Measurements from ENCODE around the gene COA7. TPM values are rescaled to one million over a fixed set of nuclear protein-coding genes. Genes with fewer than 3 reads are reported as not detected.

The COA7 gene
- total and polyA plus RNA-seq, 2 of the 8 experiments (the other 6 are each of a cell fraction or from before 2014, with no cell fraction given), result 23.2 to 61.8 TPM

DNA sequence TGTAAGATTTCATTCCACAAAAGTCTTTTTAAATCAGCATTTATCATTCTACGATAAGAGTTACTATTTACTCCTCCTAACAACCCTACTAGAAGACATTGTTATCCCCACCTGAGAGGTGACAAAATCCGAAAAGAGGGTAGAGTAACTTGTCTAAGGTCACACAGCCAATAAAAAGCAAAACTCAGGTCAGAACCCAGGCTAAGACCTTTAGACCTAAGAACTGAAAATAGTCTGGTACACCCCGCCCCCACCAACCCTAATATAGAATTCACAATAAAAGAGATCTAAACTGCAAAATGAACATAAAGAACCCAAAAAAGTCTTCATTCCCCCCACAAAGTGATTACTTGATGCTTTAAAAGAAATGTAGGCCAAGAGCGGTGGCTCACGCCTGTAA lies 18.6 kb downstream of the COA7 start:
- 82% methylated on average over 5 of the region's 5 CpGs; no CpG with 5 or more reads in 1 of the 2 experiments for WGBS, 2 experiments (ENCODE audit: extremely low coverage in 1 of 2, insufficient coverage in 1 of 2, insufficient read length in 1 of 2, insufficient replicate concordance in 2 of 2, low coverage in 1 of 2, low lambda C conversion rate in 2 of 2, missing lambda C conversion rate in 1 of 2)
- Histone ChIP-seq H3K27ac (ENCODE audit: low read depth, low read length) (no peak overlapping the region), H2AK5ac (ENCODE audit: low read depth, low read length) (no peak overlapping the region), H3K79me1 (ENCODE audit: low read depth, low read length) (no peaks in the 10 kb centered on the region), H2AFZ (ENCODE audit: low read length) (no peak overlapping the region), H2BK120ac (replicated peaks; ENCODE audit: low read depth, low read length) (no peak overlapping the region), H3K9me3 (ENCODE audit: insufficient read depth in 2 of 2, low read depth in 1 of 2, low read length in 1 of 2) (no peaks in the 10 kb centered on the region), H3K23ac (ENCODE audit: insufficient read length) (no peak overlapping the region), H2BK15ac (ENCODE audit: low read length) (no peak overlapping the region), H3K4me3 (ENCODE audit: extremely low read depth in 1 of 4, insufficient read depth in 2 of 4, low read depth in 3 of 4, low read length in 4 of 4) (no peak overlapping the region; a peak in 1 of 8 replicates), H3K36me3 (ENCODE audit: control insufficient read depth in 2 of 4, insufficient read depth in 4 of 4, low read length in 3 of 4) (no peaks in the 10 kb centered on the region), H3K23me2 (ENCODE audit: low read depth, low read length) (no peaks in the 10 kb centered on the region; the same call in 1 of the 2 replicates), H3K4me1 (replicated peaks in 1 of 4; ENCODE audit: control insufficient read depth in 3 of 4, insufficient read depth in 4 of 4, low read length in 3 of 4) (peaks cover 0 to 7% (median 3%) of the 10 kb centered on the region in 4 experiments; a peak in 3 of 7 replicates), H2BK12ac (ENCODE audit: low read depth, low read length) (no peak overlapping the region), H3K18ac (ENCODE audit: extremely low read depth, low read length) (no peak overlapping the region), H3K14ac (ENCODE audit: insufficient read length) (no peak overlapping the region), H3K56ac (replicated peaks; ENCODE audit: insufficient read length, low read depth, low read length) (no peak overlapping the region), H3K4ac (replicated peaks; ENCODE audit: insufficient read length, low read depth, low read length) (no peak overlapping the region), H4K5ac (ENCODE audit: insufficient read length, low read depth, low read length) (no peak overlapping the region), H2BK5ac (ENCODE audit: low read depth, low read length) (no peak overlapping the region), H3K9ac (replicated peaks in 1 of 4; ENCODE audit: extremely low read depth in 1 of 4, low read depth in 3 of 4, low read length in 3 of 4) (no peak overlapping the region), H3K27me3 (replicated peaks in 1 of 4; ENCODE audit: control insufficient read depth in 3 of 4, extremely low read depth in 1 of 4, insufficient read depth in 3 of 4, low read length in 3 of 4) (no peaks in the 10 kb centered on the region), H4K8ac (ENCODE audit: extremely low read depth, insufficient read depth, low read length) (no peak overlapping the region), H3K4me2 (ENCODE audit: insufficient read depth in 1 of 2, low read depth in 2 of 2, low read length in 2 of 2) (no peak overlapping the region), H4K20me1 (replicated peaks in 1 of 2; ENCODE audit: control insufficient read depth in 1 of 2, insufficient read depth in 2 of 2, low read length in 2 of 2) (no peaks in the 10 kb centered on the region), H3K79me2 (ENCODE audit: control insufficient read depth in 1 of 2, insufficient read depth in 2 of 2, low read length in 2 of 2) (no peaks in the 10 kb centered on the region), H2BK20ac (ENCODE audit: low read length) (no peak overlapping the region), H4K91ac (replicated peaks; ENCODE audit: insufficient read length, low read length) (no peak overlapping the region)
- no peak for FAIRE-seq
- POLR2A ChIA-PET (ENCODE audit: partially characterized antibody), result interaction anchor here (1.7 kb wide), 1 partner anchor 13 kb away, joined by 4 read pairs; no protein-coding TSS in a partner anchor
- CTCF ChIA-PET (ENCODE audit: partially characterized antibody), result interaction anchor here (1.2 kb wide), 1 partner anchor 11 kb away, joined by 3 read pairs; no protein-coding TSS in a partner anchor
- DNase-seq (ENCODE audit: low read depth in 1 of 2, low spot score in 2 of 2), result no peak
- TF ChIP-seq RNF2 (IDR thresholded peaks at IDR 0.05; ENCODE audit: borderline replicate concordance, low read depth, low read length, missing control alignments, poor library complexity, severe bottlenecking) (no peak), TEAD4 (IDR thresholded peaks at IDR 0.05; ENCODE audit: low read depth, low read length) (no peak), KDM5A (IDR thresholded peaks at IDR 0.05; ENCODE audit: low read length) (no peak), CHD2 (IDR thresholded peaks at IDR 0.05; ENCODE audit: low read length) (no peak), SRF (IDR thresholded peaks at IDR 0.05; ENCODE audit: low read depth, low read length) (no peak), SP1 (IDR thresholded peaks at IDR 0.05; ENCODE audit: low read depth, low read length) (no peak), EZH2 (IDR thresholded peaks at IDR 0.05; ENCODE audit: low read depth, low read length, severe bottlenecking) (no peak), PHF8 (conservative IDR thresholded peaks at IDR 0.05; ENCODE audit: low read depth, low read length) (no peak), POLR2AphosphoS5 (IDR thresholded peaks at IDR 0.05; ENCODE audit: low read depth, low read length) (no peak), MAFK (IDR thresholded peaks at IDR 0.05; ENCODE audit: low read depth, low read length) (no peak), KDM4A (IDR thresholded peaks at IDR 0.05; ENCODE audit: low read depth, low read length, severe bottlenecking) (no peak), BACH1 (IDR thresholded peaks at IDR 0.05; ENCODE audit: low read length) (no peak), YY1 (IDR thresholded peaks at IDR 0.05; ENCODE audit: low read depth, low read length) (no peak), POLR2A (IDR thresholded peaks at IDR 0.05; ENCODE audit: control extremely low read depth in 1 of 2, low read depth in 2 of 2, low read length in 2 of 2) (no peak), EGR1 (IDR thresholded peaks at IDR 0.05; ENCODE audit: borderline replicate concordance, low read depth, low read length) (no peak)
